ENCODE results near the gene DHDH.
"Not testable (repeated sequence)": the region's sequence is repeated elsewhere in the genome, so short reads cannot be mapped to it uniquely, and the experiment has no call there.

The DHDH gene

DNA sequence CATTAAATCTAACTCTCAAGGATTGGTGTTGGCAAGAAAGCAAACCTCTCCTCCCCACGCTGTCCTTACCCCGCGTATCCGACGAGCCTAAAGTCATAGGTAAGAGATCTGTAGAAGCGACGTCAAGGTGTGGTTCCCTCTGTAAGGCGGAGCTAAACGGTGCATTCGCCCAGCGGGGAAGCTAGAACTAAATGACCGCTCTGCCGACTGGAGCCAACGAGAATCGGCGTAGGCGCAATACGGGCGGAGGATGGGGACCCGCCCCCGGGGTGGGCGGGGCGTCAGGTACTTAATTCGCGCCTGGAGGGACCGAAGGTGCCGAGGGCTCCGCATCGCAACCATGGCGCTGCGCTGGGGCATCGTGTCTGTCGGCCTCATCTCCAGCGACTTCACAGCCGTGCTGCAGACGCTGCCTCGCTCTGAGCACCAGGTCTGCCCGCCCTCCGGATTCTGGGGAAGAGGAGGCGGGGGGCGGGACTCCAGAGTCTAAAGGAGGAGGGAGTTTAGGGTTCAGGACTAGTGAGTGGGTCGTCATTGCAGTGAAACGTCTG, at the start of gene DHDH:
TSS of gene DHDH (plus strand) at position 318 of the 551 bp plus-strand sequence. CDS start at position 341, 23 bp downstream.
- peak; percentile 78 to 82 for DNase-seq

DNA sequence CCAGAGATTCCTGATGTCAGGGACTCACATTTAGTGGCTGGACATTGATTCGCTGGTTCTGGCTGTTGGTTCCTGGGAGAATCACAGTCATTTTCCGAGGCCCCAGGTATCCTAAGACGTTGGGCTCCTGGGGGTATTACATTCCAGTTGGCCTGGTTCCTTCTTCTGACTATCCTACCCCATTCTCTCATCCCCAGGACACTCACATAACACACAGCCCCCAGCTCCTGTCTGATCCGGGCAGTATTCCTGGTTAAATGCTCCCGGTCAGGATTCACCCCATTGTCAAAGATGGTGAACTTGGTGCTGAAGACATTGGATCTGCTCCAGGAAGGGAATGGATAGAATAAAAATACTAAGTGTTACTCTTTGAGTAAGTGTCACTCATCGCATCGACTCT, 49.8 kb upstream of the DHDH start:
- no peak for DNase-seq

DNA sequence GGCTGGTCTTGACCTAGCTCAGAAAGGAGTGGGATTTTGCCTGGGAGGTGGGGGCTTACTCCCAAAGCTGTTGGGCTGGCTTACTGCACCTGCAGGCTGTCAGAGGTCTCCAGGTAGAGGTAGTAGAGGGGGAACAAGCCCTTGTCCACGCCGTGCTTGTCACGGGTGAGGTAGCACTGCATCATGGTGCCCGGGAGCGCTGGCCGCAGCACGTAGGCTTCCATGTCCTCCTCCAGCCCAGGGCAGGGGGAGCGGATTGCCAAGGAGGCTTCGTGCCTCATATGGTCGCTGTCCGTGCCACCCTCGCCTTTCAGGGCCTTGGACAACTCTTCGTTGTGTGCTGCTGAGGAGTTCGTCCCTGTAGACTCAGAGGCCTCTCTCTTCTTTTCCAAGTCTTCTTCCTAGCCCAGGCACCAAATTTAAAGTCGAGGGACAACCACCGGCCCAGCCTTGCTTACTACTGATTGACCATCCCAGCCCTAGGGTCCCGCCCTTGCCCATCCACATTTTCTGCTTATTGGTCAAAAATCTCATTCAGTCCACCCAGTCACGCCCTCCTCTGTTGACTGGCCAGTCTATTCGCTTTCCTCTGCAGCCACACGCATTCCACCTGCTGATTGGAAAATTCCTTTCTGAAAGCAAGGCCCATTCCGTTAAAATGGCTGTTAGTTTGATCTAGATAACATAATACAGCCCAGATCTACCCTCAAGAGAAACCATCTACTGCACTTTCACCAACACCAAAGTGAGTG, 45.5 kb upstream of the DHDH start:
- no peak for DNase-seq

DNA sequence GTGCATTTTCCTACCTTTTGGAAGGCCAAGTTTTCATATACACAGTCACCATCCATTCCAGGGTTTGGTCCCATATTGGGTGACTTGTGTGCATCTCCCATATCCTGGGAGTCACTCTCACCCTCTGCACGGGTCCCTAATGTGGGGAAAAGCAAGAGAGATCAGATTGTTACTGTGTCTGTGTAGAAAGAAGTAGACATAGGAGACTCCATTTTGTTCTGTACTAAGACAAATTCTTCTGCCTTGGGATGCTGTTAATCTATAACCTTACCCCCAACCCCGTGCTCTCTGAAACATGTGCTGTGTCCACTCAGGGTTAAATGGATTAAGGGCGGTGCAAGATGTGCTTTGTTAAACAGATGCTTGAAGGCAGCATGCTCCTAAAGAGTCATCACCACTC, 44.0 kb upstream of the DHDH start:
- DNase-seq = not testable (repeated sequence)

DNA sequence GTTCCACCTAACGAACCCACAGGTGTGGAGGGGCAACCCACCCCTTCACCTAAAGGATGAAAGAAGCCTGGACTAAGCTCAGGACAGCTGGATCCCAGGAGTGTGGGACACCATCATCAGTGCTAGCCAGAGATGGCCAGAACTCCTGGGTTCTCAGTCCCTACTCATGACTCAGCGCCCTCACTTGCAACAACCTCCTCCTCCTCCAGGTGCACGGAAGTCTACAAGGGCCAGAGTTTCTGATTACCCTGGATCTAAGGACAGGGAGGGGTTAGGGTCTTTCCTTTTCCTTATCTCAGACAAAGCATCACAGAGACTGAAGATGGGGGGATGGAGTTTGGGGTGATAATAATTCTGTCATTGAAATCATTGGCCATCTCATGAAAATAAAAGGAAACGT, 42.9 kb upstream of the DHDH start:
- no peak for DNase-seq

DNA sequence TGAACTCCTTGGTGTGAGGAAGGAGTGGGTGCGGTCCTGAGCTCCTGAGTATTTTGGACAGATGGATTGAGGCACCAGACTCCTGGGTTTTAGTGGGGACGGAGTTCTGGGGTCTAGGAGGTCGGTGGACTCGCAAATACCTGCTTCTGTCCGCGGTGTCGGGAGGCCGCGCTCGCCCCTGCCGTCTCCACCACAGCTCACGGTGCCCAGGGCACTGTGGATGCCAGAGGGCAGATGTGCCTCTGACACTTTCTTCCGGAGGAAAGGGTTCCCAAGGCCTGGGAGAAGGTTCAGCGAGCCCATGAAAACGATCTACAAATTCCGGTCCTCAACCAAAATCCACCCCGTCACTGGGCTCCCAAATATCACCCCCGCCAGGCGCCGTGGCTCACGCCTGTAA, 38.3 kb upstream of the DHDH start:
- no peak for DNase-seq

DNA sequence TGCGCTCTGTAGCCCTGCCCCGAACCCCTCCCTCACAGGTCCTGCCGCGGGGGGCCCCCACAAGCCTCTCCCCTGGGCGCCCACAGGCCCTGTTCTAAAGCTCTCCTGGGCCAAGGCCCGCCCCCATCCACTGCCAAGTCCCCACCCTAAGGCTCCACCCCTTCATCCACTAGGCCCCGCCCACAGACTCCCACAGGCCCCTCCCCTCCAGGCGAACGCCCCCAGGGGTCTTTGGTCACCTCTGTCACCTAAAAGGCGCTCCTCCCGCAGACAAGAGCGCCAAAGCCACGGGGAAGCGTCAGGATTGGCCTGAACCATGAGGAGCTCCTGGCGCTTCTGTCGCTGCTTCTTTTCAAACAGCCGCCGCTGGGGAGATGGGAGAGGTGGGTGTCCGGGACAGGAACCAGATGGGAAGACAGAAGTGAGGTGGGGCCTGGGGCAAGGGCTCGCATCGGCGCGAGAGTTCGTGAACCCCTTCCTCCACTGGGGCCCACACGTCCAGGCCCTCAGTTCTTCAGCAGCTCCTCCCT, 37.2 kb upstream of the DHDH start:
- peak; percentile 41 to 61 for DNase-seq

DNA sequence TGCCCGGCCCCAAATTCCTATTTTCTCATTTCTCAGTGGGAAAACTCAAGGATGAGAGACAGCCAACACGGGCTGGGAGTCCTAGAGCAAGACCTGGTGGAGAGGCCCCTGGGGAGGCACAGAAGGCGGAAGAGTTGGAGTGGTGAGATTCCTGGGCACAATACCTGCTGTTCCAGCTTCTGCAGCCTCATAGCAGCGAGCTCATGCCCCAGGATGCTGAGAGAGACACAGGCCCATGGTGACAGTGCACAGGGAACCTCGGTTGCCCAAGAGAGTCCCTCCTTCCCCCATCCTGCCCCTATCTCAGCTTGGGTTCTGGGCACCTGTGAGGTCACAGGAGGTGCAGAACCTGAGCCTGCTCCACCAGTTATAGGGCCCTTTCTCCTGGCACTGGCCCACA, 36.3 kb upstream of the DHDH start:
- DNase-seq = no peak

DNA sequence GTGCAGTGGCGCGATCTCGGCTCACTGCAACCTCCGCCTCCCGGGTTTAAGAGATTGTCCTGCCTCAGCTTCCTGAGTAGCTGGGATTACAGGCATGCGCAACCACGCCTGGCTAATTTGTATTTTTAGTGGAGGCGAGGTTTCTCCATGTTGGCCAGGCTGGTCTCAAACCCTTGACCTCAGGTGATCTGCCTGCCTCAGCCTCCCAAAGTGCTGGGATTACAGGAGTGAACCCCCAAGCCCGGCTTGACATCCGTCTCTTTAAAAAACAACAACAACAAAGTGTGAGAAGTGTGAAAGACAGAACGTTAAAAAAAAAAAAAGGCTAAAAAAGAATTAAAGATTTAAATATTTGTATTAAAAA, 34.1 kb upstream of the DHDH start:
- DNase-seq = not testable (repeated sequence)

DNA sequence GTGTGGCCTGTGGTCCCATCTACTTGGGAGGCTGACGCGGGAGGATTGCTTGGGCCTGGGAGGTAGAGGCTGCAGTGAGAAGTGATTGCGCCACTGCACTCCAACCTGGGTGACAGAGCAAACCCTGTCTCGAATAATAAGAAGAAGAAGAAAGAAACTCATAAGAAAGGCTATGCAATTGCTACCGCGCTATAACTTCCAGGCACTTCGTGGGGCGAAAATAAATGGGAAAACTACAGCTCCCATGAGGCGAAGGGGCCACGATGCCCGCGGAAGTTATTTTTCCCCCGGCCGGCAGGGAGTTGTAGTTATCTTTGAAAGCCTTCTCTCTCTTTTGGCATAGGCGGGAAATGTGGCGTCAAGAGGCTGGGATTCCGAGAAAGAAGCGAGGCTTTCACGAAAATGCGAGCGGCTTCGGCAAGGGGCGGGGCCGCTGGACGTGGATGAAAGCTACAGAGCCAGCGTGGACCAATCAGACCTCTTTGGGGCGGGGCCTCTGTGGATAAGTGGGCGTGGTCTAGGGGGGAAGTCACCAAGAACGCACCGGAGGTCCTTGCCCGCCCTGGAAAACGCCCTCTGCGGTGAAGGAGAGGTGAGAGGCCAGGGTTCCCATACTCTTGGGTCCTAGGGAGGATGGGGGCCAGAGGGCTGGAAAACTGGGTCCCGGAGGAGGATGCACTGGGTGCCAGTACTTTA, 33.6 kb upstream of the DHDH start, which contains the start of gene NUCB1:
TSS of gene NUCB1 (plus strand) at position 532 of the 696 bp plus-strand sequence. CDS start 485 bp downstream, outside the sequence.
- DNase-seq = peak; percentile 100

DNA sequence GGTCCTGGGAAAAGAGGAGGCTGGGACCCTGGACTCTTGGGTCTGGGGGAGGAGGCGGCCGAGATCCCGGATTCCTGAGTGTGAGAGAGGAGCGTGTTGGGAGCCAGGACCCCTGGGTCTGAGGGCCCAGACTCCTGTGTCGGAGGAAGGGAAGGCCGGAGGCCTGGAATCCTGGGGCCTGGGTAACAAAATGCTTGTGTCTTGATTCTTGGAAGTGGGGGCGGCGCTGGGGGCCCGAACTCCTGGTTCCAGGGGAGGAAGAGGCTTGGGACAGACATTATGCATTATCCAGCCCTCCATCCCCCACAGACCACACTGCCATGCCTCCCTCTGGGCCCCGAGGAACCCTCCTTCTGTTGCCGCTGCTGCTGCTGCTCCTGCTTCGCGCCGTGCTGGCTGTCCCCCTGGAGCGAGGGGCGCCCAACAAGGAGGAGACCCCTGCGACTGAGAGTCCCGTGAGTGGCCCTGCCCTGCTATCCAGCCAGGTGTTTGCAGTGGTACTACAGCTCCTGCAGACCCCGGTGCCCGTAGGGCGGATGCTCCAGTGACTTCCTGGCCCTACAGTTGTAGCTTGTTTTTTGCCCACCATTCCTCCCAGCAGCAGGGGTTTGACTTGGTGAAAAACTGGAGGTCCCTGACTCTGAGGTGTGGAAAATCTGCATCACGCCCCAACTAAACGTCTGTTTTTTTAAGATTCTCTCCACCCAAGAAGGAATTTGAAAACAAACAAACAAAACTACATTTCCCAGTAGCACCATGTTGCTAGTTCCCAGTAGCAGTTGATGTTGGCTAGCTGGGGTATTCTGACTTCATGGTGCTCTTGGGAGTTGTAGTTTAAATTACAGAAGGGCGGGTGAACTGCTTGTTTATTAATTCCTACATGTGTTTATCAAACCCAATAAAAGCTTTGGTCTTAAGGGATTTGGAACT, 32.8 kb upstream of the DHDH start:
- DNase-seq = peak; percentile 13 to 23

DNA sequence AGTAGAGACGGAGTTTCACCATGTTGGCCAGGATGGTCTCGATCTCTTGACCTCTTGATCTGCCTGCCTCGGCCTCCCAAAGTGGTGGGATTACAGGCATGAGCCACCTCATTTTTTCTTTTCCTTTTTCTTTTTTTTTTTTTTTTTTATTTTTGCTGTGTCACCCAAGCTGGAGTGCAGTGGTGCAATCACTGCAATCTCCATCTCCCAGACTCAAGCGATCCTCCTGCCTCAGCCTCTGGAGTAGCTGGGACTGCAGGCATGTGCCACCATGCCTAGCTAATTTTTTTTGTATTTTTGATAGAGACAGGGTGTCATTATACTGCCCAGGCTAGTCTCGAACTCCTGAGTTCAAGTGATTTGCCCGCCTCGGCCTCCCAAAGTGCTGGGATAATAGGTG, 31.2 kb upstream of the DHDH start:
- not testable (repeated sequence) for DNase-seq

DNA sequence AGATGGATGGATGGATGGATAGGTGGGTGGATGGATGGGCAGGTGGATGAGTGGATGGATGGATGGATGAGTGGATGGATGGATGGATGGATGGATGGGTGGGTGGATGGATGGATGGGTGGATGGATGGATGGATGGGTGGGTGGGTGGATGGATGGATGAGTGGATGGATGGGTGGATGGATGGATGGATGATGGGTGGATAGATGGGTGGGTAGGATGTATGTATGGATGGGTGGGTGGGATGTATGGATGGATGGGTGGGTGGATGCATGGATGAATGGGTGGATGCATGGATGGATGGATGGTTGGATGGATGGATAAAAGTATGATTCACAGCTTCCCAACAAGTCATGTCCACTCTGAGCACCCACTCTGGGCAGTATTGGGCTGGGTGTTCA, 29.7 kb upstream of the DHDH start:
- DNase-seq = not testable (repeated sequence)

DNA sequence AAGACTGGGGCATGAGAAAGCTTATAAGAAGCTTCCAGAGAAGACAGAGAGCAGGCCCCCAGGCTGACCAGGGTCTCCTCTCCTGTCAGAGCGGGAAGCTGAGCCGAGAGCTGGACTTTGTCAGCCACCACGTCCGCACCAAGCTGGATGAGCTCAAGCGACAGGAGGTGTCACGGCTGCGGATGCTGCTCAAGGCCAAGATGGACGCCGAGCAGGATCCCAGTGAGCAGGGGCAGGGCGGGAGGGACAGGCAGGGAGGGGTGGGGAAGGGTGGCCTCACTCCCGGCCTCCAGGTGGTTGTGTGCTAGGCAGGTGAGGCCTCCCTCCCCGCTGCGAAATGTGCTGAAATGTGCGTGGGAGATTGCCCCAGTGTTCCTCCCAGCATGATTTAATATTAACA, 27.8 kb upstream of the DHDH start:
- DNase-seq = no peak

DNA sequence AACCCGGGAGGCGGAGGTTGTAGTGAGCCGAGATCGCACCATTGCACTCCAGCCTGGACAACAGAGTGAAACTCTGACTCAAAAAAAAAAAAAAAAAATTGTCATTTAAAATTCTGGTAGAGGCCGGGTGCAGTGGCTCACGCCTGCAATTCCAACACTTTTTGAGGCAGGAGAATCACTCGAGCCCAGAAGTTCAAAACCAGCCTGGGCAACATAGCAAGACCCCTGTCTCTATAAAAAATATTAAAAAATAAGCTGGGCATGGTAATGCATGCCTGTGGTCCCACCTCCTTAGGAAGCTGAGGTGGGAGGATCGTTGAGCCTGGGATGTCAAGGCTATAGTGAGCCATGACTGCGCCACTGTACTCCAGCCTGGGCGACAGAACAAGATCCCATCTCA, 27.2 kb upstream of the DHDH start:
- DNase-seq = no peak

DNA sequence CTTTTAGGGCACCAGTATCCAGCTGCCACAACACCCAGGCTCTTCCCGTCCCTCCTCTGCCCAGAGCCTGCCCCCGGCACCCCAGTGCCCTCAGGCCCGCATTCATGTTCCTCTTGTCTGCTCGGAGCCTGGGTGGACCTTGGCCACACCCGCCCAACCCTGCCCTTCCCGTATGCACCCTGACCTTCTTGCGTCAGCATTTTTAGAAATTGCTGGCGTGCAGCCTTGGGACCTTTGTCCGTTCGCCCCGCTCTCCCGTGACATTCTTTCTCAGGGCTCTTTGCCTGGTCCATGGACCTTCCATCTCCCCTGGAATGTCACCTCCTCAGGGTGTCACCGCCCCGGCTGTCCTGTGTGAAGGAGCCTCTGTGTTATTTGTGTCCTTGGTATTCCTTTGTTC, 25.8 kb upstream of the DHDH start:
- DNase-seq = no peak

DNA sequence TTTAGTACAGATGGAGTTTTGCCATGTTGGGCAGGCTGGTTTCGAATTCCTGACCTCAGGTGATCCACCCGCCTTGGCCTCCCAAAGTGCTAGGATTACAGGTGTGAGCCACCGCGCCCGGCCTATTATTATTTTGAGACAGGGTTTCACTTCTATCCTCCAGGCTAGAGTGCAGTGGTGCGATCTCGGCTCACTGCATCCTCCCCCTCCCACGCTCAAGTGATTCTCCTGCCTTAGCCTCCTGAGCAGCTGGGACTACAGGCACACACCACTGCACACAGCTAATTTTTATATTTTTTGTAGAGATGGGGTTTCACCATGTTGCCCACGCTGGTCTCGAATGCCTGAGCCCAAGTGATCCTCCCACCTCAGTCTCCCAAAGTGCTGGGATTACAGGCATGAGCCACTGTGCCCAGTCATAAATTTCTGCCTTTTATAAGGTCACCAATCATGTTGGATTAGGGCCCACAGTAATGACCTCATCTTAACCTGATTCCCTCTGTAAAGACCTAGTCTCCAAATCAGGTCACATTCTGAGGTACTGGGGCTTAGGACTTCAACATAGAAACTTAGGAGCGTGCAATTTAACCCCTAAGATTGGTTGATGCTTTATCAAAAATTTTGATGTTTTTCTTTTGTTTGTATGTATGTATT, 23.9 kb upstream of the DHDH start:
- not testable (repeated sequence) for DNase-seq

DNA sequence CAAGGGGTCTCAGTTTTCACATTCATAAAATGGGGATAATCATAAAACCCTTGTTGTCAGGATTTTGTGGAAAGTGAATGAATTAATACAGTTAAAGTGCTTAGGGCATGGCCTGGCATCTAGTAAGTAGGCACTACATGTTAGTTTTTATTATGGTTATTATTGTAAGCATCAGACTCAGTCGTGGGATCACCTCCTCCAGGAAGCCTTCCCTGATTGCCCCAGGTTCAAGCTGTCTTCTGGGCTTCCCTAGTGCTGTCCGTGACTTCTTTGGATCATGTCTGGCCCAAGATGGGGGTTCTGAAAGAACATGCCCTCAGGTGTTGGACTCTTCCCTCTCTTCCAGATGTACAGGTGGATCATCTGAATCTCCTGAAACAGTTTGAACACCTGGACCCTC, 22.7 kb upstream of the DHDH start:
- DNase-seq = no peak

DNA sequence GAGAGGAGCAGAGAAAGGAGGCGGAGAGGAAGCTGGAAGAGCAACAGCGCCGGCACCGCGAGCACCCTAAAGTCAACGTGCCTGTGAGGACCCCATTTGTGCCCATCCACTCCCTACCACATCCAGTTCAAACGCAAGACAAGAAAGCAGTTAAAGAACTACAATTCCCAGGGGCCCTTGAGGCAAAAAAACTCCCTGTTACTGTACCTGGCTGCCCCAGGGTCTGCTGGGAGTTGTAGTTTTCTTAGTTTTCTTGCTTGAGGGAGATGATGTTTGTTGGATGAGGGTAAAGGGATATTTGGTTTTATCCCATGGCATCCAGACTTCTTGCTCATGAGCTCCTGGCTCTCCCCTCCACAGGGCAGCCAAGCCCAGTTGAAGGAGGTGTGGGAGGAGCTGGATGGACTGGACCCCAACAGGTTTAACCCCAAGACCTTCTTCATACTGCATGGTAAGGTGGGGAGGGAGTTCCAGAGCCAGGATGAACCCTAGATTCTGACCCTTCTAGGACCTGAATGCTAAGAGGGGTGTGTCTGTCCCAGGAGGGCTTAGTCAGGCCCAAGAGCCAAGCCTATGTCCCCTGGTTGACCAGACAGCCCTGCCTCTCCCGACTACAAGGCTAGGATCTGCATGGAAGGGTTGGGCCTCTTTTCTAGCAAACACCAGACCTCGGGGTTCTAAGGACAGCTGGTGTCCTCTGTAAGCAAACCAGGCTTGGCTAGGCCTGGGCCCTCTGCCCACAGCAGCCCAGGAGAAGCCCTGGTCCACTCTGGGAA, 20.2 kb upstream of the DHDH start:
- no peak for DNase-seq

DNA sequence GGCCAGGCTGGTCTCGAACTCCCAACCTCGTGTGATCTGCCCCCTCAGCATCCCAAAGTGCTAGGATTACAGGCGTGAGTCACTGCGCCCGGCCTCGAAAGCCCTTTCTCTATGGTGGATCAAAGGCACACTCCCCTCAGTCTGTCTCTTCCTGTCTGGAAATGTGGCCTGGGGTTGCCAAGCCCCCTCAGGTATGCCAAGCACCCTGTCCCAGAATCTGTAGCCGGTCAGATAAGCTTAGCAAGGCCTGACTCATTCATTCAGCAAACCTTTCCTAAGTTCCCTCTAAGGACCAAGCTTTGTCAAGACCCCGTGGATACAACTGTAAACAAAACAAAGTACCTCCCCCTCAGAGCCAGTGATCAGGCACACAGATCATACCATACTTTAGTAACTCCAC, 19.3 kb upstream of the DHDH start:
- no peak for DNase-seq

DNA sequence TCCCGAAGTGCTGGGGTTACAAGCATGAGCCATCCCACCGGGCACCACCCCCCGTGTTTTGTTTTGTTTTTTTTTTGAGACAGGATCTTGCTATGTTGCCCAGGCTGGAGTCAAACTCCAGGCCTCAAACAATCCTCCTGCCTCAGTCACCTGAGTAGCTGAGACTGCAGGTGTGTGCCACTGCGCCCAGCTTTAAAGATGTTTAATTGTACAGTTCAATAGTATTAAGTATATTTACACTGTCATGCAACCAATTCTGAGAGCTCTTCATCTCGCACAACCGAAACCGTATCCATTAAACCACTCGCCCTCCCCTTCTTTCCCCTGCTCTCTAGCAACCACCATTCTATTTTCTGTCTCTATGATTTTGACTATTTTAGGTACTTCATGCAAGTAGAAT, 17.7 kb upstream of the DHDH start:
- DNase-seq = no peak

Measured in stimulated activated CD4-positive, alpha-beta T cell treated with anti-CD3 and anti-CD28 coated beads, Interleukin-2, amount 100 ng/mL, for 24 hours (primary cell).